Activated naive CD4-positive, alpha-beta T cell treated with anti-CD3 and anti-CD28 coated beads, Interleukin-2, amount 50 U/mL, for 72 hours (primary cell): Measurements from ENCODE around the gene PPOX. TPM values are rescaled to one million over a fixed set of nuclear protein-coding genes. Genes with fewer than 3 reads are reported as not detected.

Source experiments
- ATAC-seq, 2 donors: fragments of 150-1000 bp; cut with Tn5 transposase; 2 replicates each; pipeline ENCODE4 v1.10.0; 2021; ENCODE audit warnings: mild to moderate bottlenecking in 2 of 2, moderate library complexity in 2 of 2
- DNase-seq, 2 donors: peaks; one replicate each; pipeline ENCODE4 v3.0.0; 2021 to 2022; ENCODE audit warnings: low spot score in 2 of 2
- H3K27ac Mint-ChIP-seq, 2 donors: one replicate each; pipeline ENCODE4 v1.8.0; 2022; ENCODE audit warnings: mild to moderate bottlenecking in 2 of 2, mixed read lengths in 2 of 2
- H3K36me3 Mint-ChIP-seq, 2 donors: one replicate each; pipeline ENCODE4 v1.8.0; 2022; ENCODE audit warnings: mixed read lengths in 2 of 2
- H3K9me3 Mint-ChIP-seq, 2 donors: one replicate each; pipeline ENCODE4 v1.8.0; 2022; ENCODE audit warnings: mixed read lengths in 2 of 2
- total RNA-seq, 2 donors: library from RNA; stranded (reverse); gene quantifications; one replicate each; pipeline ENCODE4 v1.2.3, GENCODE V29; 2022

PPOX gene
- total RNA-seq, 2 donors from 2014 or later = 28.2 to 41.0 TPM

GRCh38 chr1:161199506-161200139 is 33.4 kb downstream of the PPOX start:
- ATAC-seq (no peak), DNase-seq (no peak)
- H3K36me3 Mint-ChIP-seq = peaks cover 22% of the 10 kb centered on the region in 2 donors
- peak overlapping the region; percentile 95 to 97 for H3K27ac Mint-ChIP-seq
- no peaks in the 10 kb centered on the region for H3K9me3 Mint-ChIP-seq

- peaks cover 23% of the 10 kb centered on the region in 2 donors for H3K36me3 Mint-ChIP-seq
- H3K9me3 Mint-ChIP-seq = no peaks in the 10 kb centered on the region
- H3K27ac Mint-ChIP-seq = peak overlapping the region; percentile 95 to 97
- DNase-seq (no peak), ATAC-seq (no peak)
Measured at GRCh38 chr1:161200421-161200991, 34.3 kb downstream of the PPOX start.

- Mint-ChIP-seq H3K36me3 (peaks cover 23 to 28% of the 10 kb centered on the region in 2 donors), H3K9me3 (no peaks in the 10 kb centered on the region), H3K27ac (peak overlapping the region; percentile 95 to 97)
- DNase-seq (no peak), ATAC-seq (peak in 1 of 2 donors; percentile 1)
Measured at GRCh38 chr1:161200992-161201835, 35.0 kb downstream of the PPOX start.

- DNase-seq = peak; percentile 86 to 95
- peaks cover 23 to 32% of the 10 kb centered on the region in 2 donors for H3K36me3 Mint-ChIP-seq
- H3K9me3 Mint-ChIP-seq = no peaks in the 10 kb centered on the region
- H3K27ac Mint-ChIP-seq = peak within 1 kb of the TSS; percentile 95 to 97
- ATAC-seq = peak; percentile 99 to 100
Measured at GRCh38 chr1:161201836-161202712, 35.8 kb downstream of the PPOX start, which contains the start of gene NDUFS2. Gene NDUFS2, plus strand, starts transcription at chr1:161202367. Its CDS starts 19 bp downstream, at chr1:161202386.

GRCh38 chr1:161206411-161207140 is 40.4 kb downstream of the PPOX start:
- no peak for DNase-seq
- H3K9me3 Mint-ChIP-seq = no peaks in the 10 kb centered on the region
- H3K36me3 Mint-ChIP-seq = peaks cover 38 to 43% of the 10 kb centered on the region in 2 donors
- no peak for ATAC-seq
- H3K27ac Mint-ChIP-seq = peak overlapping the region; percentile 76 to 86

- Mint-ChIP-seq H3K27ac (peak overlapping the region in 1 of 2 donors; percentile 60), H3K9me3 (no peaks in the 10 kb centered on the region), H3K36me3 (peaks cover 41 to 42% of the 10 kb centered on the region in 2 donors)
- ATAC-seq = no peak
- no peak for DNase-seq
Measured at GRCh38 chr1:161207173-161207572, 40.9 kb downstream of the PPOX start.

GRCh38 chr1:161209790-161210409 is 43.7 kb downstream of the PPOX start:
- Mint-ChIP-seq H3K27ac (peak overlapping the region; percentile 20 to 31), H3K36me3 (peaks cover 37 to 39% of the 10 kb centered on the region in 2 donors), H3K9me3 (no peaks in the 10 kb centered on the region)
- peak in 1 of 2 donors; percentile 74 for DNase-seq
- ATAC-seq = peak; percentile 90 to 95

GRCh38 chr1:161214369-161214768 is 48.1 kb downstream of the PPOX start:
- DNase-seq (no peak), ATAC-seq (no peak)
- Mint-ChIP-seq H3K9me3 (no peaks in the 10 kb centered on the region), H3K36me3 (peaks cover 26 to 34% of the 10 kb centered on the region in 2 donors), H3K27ac (peak overlapping the region in 1 of 2 donors; percentile 63)

GRCh38 chr1:161215076-161215475 is 48.9 kb downstream of the PPOX start, which contains the start of gene FCER1G:
Gene FCER1G, plus strand, starts transcription at chr1:161215295. Its CDS starts 27 bp downstream, at chr1:161215322.
- no peak for DNase-seq
- peaks cover 20 to 27% of the 10 kb centered on the region in 2 donors for H3K36me3 Mint-ChIP-seq
- ATAC-seq = no peak
- H3K9me3 Mint-ChIP-seq = no peaks in the 10 kb centered on the region
- H3K27ac Mint-ChIP-seq = peak within 1 kb of the TSS; percentile 73 to 84

GRCh38 chr1:161216945-161217712 is 50.9 kb downstream of the PPOX start:
- Mint-ChIP-seq H3K27ac (peak overlapping the region; percentile 32 to 84), H3K9me3 (no peaks in the 10 kb centered on the region), H3K36me3 (peaks cover 16 to 19% of the 10 kb centered on the region in 2 donors)
- peak; percentile 37 to 89 for ATAC-seq
- peak in 1 of 2 donors; percentile 72 for DNase-seq

GRCh38 chr1:161217831-161218230 is 51.6 kb downstream of the PPOX start:
- DNase-seq = no peak
- Mint-ChIP-seq H3K36me3 (peaks cover 16 to 19% of the 10 kb centered on the region in 2 donors), H3K27ac (peak overlapping the region; percentile 32 to 84), H3K9me3 (no peaks in the 10 kb centered on the region)
- ATAC-seq = no peak

- DNase-seq (no peak), ATAC-seq (no peak)
- Mint-ChIP-seq H3K27ac (peak overlapping the region; percentile 66 to 84), H3K9me3 (no peaks in the 10 kb centered on the region), H3K36me3 (peaks cover 11 to 12% of the 10 kb centered on the region in 2 donors)
Measured at GRCh38 chr1:161218301-161219077, 52.3 kb downstream of the PPOX start.

GRCh38 chr1:161219078-161219892 is 53.1 kb downstream of the PPOX start:
- Mint-ChIP-seq H3K27ac (peak overlapping the region in 1 of 2 donors; percentile 84), H3K36me3 (peaks cover 4% of the 10 kb centered on the region in 2 donors), H3K9me3 (no peaks in the 10 kb centered on the region)
- no peak for ATAC-seq
- DNase-seq = no peak
